ENCODE results near the gene UBE2M.
A peak's percentile ranks its signal among the peaks of the same experiment; 100 is the strongest.

The UBE2M gene

DNA sequence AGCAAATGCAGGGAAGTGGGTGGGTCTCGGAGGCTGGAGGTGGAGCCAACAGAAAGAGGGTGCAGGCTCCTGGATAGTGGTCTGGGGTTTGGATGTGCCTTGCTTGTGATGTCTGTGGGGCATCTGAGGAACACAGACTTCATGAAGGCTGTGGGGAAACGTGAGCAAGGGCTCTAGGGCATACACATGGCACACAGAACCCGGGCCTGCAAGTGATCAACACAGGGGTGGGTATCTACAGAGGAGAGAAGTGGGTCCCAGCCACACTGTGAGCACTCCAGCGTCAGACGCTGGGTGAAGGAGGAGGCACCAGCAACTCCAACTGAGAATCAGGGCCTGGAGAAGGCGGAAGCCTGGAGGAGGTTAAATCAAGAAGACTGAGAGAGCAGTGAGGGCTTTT is 5.4 kb upstream of the UBE2M start:
- no peak overlapping the region for H3K27ac ChIP-seq (ENCODE audit: poor library complexity, severe bottlenecking)
- no peak for DNase-seq (ENCODE audit: low spot score)
- TF ChIP-seq, protein P1, sequence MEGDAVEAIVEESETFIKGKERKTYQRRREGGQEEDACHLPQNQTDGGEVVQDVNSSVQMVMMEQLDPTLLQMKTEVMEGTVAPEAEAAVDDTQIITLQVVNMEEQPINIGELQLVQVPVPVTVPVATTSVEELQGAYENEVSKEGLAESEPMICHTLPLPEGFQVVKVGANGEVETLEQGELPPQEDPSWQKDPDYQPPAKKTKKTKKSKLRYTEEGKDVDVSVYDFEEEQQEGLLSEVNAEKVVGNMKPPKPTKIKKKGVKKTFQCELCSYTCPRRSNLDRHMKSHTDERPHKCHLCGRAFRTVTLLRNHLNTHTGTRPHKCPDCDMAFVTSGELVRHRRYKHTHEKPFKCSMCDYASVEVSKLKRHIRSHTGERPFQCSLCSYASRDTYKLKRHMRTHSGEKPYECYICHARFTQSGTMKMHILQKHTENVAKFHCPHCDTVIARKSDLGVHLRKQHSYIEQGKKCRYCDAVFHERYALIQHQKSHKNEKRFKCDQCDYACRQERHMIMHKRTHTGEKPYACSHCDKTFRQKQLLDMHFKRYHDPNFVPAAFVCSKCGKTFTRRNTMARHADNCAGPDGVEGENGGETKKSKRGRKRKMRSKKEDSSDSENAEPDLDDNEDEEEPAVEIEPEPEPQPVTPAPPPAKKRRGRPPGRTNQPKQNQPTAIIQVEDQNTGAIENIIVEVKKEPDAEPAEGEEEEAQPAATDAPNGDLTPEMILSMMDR (IDR thresholded peaks at IDR 0.05; ENCODE audit: poor library complexity, severe bottlenecking) = no peak

DNA sequence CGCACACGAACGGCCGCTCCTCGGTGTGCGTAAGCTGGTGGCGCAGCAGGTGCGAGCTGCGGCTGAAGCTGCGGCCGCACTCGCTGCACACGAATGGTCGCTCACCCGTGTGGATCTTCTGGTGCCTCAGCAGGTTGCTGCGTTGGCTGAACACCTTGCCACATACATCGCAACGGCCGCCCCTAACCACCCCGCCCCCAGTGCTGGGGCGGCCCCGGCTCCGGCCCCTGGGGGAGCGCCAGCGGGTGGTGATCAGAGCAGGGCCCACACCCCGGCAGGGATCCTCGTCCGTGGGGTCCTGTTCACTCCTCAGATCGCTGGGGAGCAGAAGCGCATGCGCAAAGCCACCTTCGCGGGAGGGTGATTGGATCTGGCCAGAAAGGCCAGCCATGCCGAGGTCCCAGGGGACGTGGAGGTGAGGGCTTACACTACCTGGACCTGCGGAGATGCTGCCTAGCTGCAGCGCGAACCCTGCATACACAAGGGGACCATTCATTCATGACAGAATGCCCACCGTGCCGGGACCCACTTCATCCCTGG is 4.7 kb upstream of the UBE2M start:
- Histone ChIP-seq H3K9me3 (ENCODE audit: severe bottlenecking) (no peaks in the 10 kb centered on the region), H3K4me3 (ENCODE audit: severe bottlenecking) (peak overlapping the region; percentile 29), H3K27ac (ENCODE audit: poor library complexity, severe bottlenecking) (no peak overlapping the region), H3K27me3 (ENCODE audit: insufficient read depth, poor library complexity, severe bottlenecking) (no peaks in the 10 kb centered on the region), H3K4me1 (ENCODE audit: insufficient read depth, poor library complexity, severe bottlenecking) (no peaks in the 10 kb centered on the region), H3K36me3 (ENCODE audit: low read depth) (no peaks in the 10 kb centered on the region)
- DNase-seq (ENCODE audit: low spot score) = peak; percentile 54
- no peak for ATAC-seq (ENCODE audit: low read depth)
- TF ChIP-seq, protein P1 (IDR thresholded peaks at IDR 0.05; ENCODE audit: poor library complexity, severe bottlenecking) = no peak

More for the DNA sequence above, 5.4 kb upstream of the UBE2M start:
- Histone ChIP-seq H3K4me1 (ENCODE audit: insufficient read depth, poor library complexity, severe bottlenecking) (no peaks in the 10 kb centered on the region), H3K4me3 (ENCODE audit: severe bottlenecking) (no peak overlapping the region), H3K27me3 (ENCODE audit: insufficient read depth, poor library complexity, severe bottlenecking) (no peaks in the 10 kb centered on the region), H3K9me3 (ENCODE audit: severe bottlenecking) (no peaks in the 10 kb centered on the region), H3K36me3 (ENCODE audit: low read depth) (no peaks in the 10 kb centered on the region)
- no peak for ATAC-seq (ENCODE audit: low read depth)

DNA sequence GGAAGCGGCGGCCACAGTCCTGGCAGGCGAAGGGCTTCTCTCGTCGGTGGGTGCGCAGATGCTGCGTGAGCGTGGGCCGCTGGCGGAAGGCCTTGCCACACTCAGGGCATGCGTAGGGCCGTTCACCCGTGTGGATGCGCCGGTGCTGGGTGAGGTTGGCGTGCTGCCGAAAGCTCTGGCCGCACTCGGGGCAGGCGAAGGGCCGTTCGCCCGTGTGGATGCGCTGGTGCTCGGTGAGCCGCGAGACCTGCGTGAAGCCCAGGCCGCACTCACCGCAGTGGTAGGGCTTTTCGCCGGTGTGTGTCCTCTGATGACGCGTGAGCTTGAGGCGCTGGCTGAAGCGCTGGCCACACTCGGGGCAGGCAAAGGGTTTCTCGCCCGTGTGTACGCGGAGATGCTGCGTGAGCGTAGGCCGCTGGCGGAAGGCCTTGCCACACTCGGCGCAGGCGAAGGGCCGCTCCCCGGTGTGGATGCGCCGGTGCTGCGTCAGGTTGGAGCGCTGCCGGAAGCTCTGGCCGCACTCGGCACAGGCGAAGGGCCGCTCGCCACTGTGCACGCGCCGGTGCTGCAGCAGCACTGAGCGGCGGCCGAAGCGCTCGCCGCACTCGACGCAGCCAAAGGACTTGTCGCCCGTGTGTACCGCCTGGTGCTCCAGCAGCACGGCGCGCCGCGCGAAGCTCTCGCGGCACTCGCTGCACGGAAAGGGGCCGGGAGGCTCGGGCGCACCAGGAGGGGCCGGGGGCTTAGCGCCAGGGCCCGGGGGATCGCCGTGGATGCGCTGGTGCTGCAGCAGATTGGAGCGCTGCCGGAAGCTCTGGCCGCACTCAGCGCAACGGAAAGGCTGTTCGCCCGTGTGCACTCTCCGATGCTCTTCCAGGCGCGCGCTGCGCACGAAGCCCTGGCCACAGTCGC is 4.0 kb upstream of the UBE2M start:
- H3K27ac ChIP-seq (ENCODE audit: poor library complexity, severe bottlenecking) = no peak overlapping the region
- no peaks in the 10 kb centered on the region for H3K27me3 ChIP-seq (ENCODE audit: insufficient read depth, poor library complexity, severe bottlenecking)
- no peak for DNase-seq (ENCODE audit: low spot score)
- H3K4me1 ChIP-seq (ENCODE audit: insufficient read depth, poor library complexity, severe bottlenecking) = no peaks in the 10 kb centered on the region
- TF ChIP-seq, protein P1 (IDR thresholded peaks at IDR 0.05; ENCODE audit: poor library complexity, severe bottlenecking) = no peak
- H3K9me3 ChIP-seq (ENCODE audit: severe bottlenecking) = no peaks in the 10 kb centered on the region
- peak overlapping the region; percentile 29 for H3K4me3 ChIP-seq (ENCODE audit: severe bottlenecking)
- H3K36me3 ChIP-seq (ENCODE audit: low read depth) = no peaks in the 10 kb centered on the region
- ATAC-seq (ENCODE audit: low read depth) = peak; percentile 40

DNA sequence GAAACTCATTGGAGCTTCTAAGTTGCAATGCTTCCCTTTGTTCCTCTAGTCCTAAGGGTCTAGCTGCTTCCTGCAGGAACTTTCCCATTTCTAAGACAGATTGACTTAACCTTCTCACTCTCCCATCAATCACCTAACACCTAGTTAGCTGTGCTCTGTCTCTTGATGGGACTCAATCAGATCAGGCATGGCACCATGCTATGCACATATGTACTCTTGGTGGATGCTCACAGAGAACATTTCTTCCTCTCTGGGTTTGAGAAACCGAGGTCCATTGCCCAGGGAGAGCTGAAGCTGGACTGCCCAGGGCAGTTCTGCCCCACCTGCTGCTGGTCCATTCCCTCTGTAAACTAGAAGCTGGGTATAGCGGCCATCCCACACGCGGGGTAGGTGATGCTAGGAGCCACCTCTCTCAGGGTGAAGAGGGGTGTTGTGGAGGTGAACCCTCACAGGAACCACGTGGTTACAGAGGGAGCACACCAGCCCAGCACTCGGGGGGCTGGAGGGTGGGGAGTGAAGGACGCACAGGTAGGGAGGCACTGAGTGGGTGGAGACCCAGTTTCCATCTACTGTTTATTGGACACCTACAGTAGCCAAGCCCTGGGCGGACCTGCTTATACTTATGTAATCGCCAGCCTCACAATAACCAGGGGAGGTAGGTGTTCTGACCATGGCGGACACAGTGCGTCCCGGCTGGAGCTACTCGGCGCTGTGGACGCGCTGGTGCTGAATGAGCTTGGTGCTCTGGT is 3.1 kb upstream of the UBE2M start:
- Histone ChIP-seq H3K27me3 (ENCODE audit: insufficient read depth, poor library complexity, severe bottlenecking) (no peaks in the 10 kb centered on the region), H3K36me3 (ENCODE audit: low read depth) (peaks cover 4% of the 10 kb centered on the region), H3K4me1 (ENCODE audit: insufficient read depth, poor library complexity, severe bottlenecking) (no peaks in the 10 kb centered on the region), H3K9me3 (ENCODE audit: severe bottlenecking) (no peaks in the 10 kb centered on the region), H3K27ac (ENCODE audit: poor library complexity, severe bottlenecking) (no peak overlapping the region), H3K4me3 (ENCODE audit: severe bottlenecking) (peak overlapping the region; percentile 29)
- DNase-seq (ENCODE audit: low spot score) (no peak), ATAC-seq (ENCODE audit: low read depth) (peak; percentile 2; the same call in 2 of the 3 replicates)
- TF ChIP-seq, protein P1 (IDR thresholded peaks at IDR 0.05; ENCODE audit: poor library complexity, severe bottlenecking) = no peak
